Measurements from ENCODE around the gene C1orf226. TPM values are rescaled to one million over a fixed set of nuclear protein-coding genes. Genes with fewer than 3 reads are reported as not detected.

Gene C1orf226
- total RNA-seq: 2.7 and 3.2 TPM in 2 replicates
- long read RNA-seq, partial matches to known transcripts: 0 of 2 reads
- long read RNA-seq, other reads (novel, unspliced or antisense): 2 of 2 reads

- no peak within 1 kb of the TSS for H3K4me3 Mint-ChIP-seq (ENCODE audit: unreplicated experiment)
- H3K4me1 Mint-ChIP-seq (ENCODE audit: unreplicated experiment): no peaks in the 10 kb centered on the region
- no peak for DNase-seq (ENCODE audit: extremely low spot score, unreplicated experiment)
- H3K27ac Mint-ChIP-seq (ENCODE audit: unreplicated experiment): no peak within 1 kb of the TSS
- H3K27me3 Mint-ChIP-seq (ENCODE audit: unreplicated experiment): no peaks in the 10 kb centered on the region
- no peaks in the 10 kb centered on the region for H3K9me3 Mint-ChIP-seq (ENCODE audit: unreplicated experiment)
- no peaks in the 10 kb centered on the region for H3K36me3 Mint-ChIP-seq (ENCODE audit: unreplicated experiment)
- TF ChIP-seq CTCF (IDR thresholded peaks at IDR 0.05): no peak
Observed at GRCh38 chr1:162381383-162381782, at the start of gene C1orf226. TSS of gene C1orf226 (plus strand) at chr1:162381728. CDS start at chr1:162381902, 174 bp downstream.

GRCh38 chr1:162333991-162334390 is 47.5 kb upstream of the C1orf226 start:
- Mint-ChIP-seq H3K4me3 (ENCODE audit: unreplicated experiment) (no peak overlapping the region), H3K36me3 (ENCODE audit: unreplicated experiment) (no peaks in the 10 kb centered on the region), H3K9me3 (ENCODE audit: unreplicated experiment) (no peaks in the 10 kb centered on the region), H3K27ac (ENCODE audit: unreplicated experiment) (no peak overlapping the region), H3K4me1 (ENCODE audit: unreplicated experiment) (peaks cover 12% of the 10 kb centered on the region), H3K27me3 (ENCODE audit: unreplicated experiment) (peaks cover 18% of the 10 kb centered on the region)
- TF ChIP-seq CTCF (IDR thresholded peaks at IDR 0.05): no peak
- DNase-seq (ENCODE audit: extremely low spot score, unreplicated experiment): no peak

- H3K36me3 Mint-ChIP-seq (ENCODE audit: unreplicated experiment): no peaks in the 10 kb centered on the region
- H3K27me3 Mint-ChIP-seq (ENCODE audit: unreplicated experiment): peaks cover 16% of the 10 kb centered on the region
- peaks cover 5% of the 10 kb centered on the region for H3K4me1 Mint-ChIP-seq (ENCODE audit: unreplicated experiment)
- H3K4me3 Mint-ChIP-seq (ENCODE audit: unreplicated experiment): no peak overlapping the region
- TF ChIP-seq CTCF (IDR thresholded peaks at IDR 0.05): no peak
- no peaks in the 10 kb centered on the region for H3K9me3 Mint-ChIP-seq (ENCODE audit: unreplicated experiment)
- H3K27ac Mint-ChIP-seq (ENCODE audit: unreplicated experiment): no peak overlapping the region
- no peak for DNase-seq (ENCODE audit: extremely low spot score, unreplicated experiment)
Observed at GRCh38 chr1:162335126-162335525, 46.4 kb upstream of the C1orf226 start.

- no peak for TF ChIP-seq CTCF (IDR thresholded peaks at IDR 0.05)
- Mint-ChIP-seq H3K4me3 (ENCODE audit: unreplicated experiment) (no peak overlapping the region), H3K27ac (ENCODE audit: unreplicated experiment) (no peak overlapping the region), H3K36me3 (ENCODE audit: unreplicated experiment) (no peaks in the 10 kb centered on the region), H3K9me3 (ENCODE audit: unreplicated experiment) (no peaks in the 10 kb centered on the region), H3K27me3 (ENCODE audit: unreplicated experiment) (peaks cover 13% of the 10 kb centered on the region), H3K4me1 (ENCODE audit: unreplicated experiment) (no peaks in the 10 kb centered on the region)
- DNase-seq (ENCODE audit: extremely low spot score, unreplicated experiment): no peak
Observed at GRCh38 chr1:162336621-162337285, 44.8 kb upstream of the C1orf226 start.

GRCh38 chr1:162342452-162342983 is 39.0 kb upstream of the C1orf226 start:
- DNase-seq (ENCODE audit: extremely low spot score, unreplicated experiment): no peak
- H3K4me3 Mint-ChIP-seq (ENCODE audit: unreplicated experiment): no peak overlapping the region
- no peaks in the 10 kb centered on the region for H3K4me1 Mint-ChIP-seq (ENCODE audit: unreplicated experiment)
- no peaks in the 10 kb centered on the region for H3K9me3 Mint-ChIP-seq (ENCODE audit: unreplicated experiment)
- H3K36me3 Mint-ChIP-seq (ENCODE audit: unreplicated experiment): no peaks in the 10 kb centered on the region
- TF ChIP-seq CTCF (IDR thresholded peaks at IDR 0.05): no peak
- H3K27ac Mint-ChIP-seq (ENCODE audit: unreplicated experiment): no peak overlapping the region
- peaks cover 11% of the 10 kb centered on the region for H3K27me3 Mint-ChIP-seq (ENCODE audit: unreplicated experiment)

Measured in osteocyte (in vitro differentiated cells).